Astrocyte of the cerebellum (primary cell): ENCODE data around the gene SLC25A29.
"Not testable (repeated sequence)": the region's sequence is repeated elsewhere in the genome, so short reads cannot be mapped to it uniquely, and the experiment has no call there.

ENCODE experiments used
- DNase-seq: peaks from one replicate; pipeline ENCODE4 v3.0.0-alpha.2; 2011; ENCODE audit warnings: low read depth
- H3K4me3 ChIP-seq: 2 replicates; pipeline ENCODE4 v1.5.1; 2011; ENCODE audit warnings: mild to moderate bottlenecking, low read depth, low read length, moderate library complexity
- CTCF ChIP-seq: IDR thresholded peaks from 2 replicates; pipeline ENCODE4 v1.5.1; 2012; ENCODE audit warnings: low read length, low read depth, moderate library complexity, mild to moderate bottlenecking; ENCODE audit errors: missing control alignments
- in situ Hi-C: cut with HindIII; loops from 2 replicates; pipeline ENCODE4 v1.10.0; 2017; ENCODE audit warnings: low sequenced_read_pairs

Gene SLC25A29

GRCh38 chr14:100292301-100292775 lies 13.9 kb downstream of the SLC25A29 start:
- DNase-seq, result no peak
- no peak for TF ChIP-seq CTCF
- in situ Hi-C loops, result no loop called here
- no peak overlapping the region for H3K4me3 ChIP-seq

DNA sequence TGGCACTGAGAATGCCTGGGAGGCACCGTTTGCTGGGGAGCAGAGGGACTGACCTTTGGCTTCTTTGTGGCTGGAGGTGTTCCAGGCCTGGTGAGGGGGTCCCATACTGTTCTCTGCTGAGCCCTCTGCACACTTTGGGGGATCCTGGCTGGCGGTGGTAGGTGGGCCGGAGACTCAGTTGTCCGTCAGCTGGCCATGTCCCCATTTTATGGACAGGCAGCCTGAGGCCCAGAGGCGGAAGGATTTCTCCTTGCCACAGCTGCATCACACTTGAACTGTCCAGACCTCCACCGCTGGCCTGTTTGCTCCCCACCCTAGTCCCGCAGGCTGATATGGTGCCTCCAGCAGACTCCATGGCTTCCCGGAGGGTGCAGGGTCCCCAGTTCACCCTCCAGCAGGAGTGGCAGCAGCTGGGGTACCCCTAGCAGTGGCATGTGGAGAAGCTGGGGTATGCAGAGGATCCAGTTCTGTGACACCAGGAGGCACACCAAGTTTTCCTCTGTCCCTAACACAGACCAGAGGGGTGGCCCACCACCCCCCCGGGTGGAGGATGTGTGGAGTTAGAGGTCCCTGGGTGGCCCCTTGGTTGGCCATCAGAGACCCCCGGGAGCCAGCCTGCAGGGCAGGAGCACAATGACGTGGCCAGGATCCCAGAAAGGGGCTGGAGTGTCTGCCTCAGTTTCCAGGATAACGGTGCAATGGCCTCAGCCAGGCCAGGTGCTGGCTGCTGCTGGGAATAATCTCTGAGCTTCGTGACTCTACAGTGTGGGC lies 14.8 kb downstream of the SLC25A29 start:
- in situ Hi-C loops, result no loop called here
- no peak overlapping the region for H3K4me3 ChIP-seq
- TF ChIP-seq CTCF, result no peak
- no peak for DNase-seq

GRCh38 chr14:100290607-100291304 lies 15.5 kb downstream of the SLC25A29 start:
- in situ Hi-C loops, result no loop called here
- no peak overlapping the region for H3K4me3 ChIP-seq
- TF ChIP-seq CTCF, result no peak
- DNase-seq, result no peak

DNA sequence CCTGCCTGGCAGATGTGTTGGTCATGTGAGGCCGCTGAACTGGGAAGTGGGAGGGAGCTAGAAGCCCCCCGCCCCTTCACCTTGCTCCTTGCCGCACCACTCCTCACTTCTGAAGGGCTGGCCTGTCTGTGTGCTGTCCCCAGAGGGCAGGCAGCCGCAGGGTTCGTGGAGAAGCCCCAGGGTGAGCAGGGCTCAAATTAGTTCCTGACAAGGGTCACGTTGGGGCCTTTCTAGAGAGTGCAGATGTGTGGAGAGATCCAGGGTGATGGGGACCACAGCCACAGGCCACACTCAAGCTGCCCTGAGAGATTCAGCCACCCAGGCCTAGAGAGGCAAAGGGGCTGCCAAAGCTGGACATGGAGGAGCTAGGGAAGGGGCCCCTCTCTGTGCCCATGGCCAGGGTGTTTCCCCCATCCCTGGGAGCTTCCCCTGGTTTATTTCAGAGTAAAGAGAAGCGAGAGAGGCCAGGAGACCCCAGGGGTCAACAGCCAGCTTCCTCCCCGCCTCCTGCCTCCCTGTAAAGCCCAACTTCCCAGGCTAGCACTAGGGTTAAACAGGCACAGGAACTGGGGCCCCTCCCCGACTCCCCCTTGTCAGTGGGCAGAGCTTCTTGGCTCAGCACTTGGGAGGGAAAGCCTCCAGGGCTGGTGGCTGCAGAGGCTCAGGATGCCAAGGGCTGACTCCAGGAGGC lies 16.2 kb downstream of the SLC25A29 start:
- no peak for TF ChIP-seq CTCF
- in situ Hi-C loops, result no loop called here
- DNase-seq, result no peak
- no peak overlapping the region for H3K4me3 ChIP-seq

GRCh38 chr14:100288382-100289185 lies 17.7 kb downstream of the SLC25A29 start:
- no peak for TF ChIP-seq CTCF
- H3K4me3 ChIP-seq, result no peak overlapping the region
- DNase-seq, result no peak
- in situ Hi-C loops, result no loop called here

DNA sequence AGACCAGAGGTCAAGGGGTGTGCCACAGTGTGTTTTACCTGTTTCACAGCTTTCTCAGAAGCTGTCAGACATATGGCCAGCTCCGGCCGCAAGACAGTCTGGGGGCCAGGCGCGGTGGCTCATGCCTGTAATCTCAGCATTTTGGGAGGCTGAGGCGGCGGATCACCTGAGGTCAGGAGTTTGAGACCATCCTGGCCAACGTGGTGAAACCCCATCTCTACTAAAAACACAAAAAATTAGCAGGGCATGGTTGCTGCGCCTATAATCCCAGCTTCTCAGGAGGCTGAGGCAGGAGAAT lies 18.3 kb downstream of the SLC25A29 start:
- in situ Hi-C loops, H3K4me3 ChIP-seq, DNase-seq: not testable (repeated sequence)
